Activated CD4-positive, alpha-beta memory T cell treated with anti-CD3 and anti-CD28 coated beads for 36 hours (primary cell): ENCODE results near the gene MDFIC. TPM values are rescaled to one million over a fixed set of nuclear protein-coding genes. Genes with fewer than 3 reads are reported as not detected.

ENCODE experiments used
- CTCF ChIA-PET: fragments of 350-600 bp; sonication (Branson Sonifier 250); formaldehyde crosslinking; loops from one replicate; lab custom pipeline; 2021; ENCODE audit warnings: antibody characterized with exemption, inconsistent platforms; lab: Charles Lee
- POLR2A ChIA-PET: fragments of 350-600 bp; sonication (Branson Sonifier 250); formaldehyde crosslinking; loops from one replicate; lab custom pipeline; 2021; ENCODE audit warnings: antibody characterized with exemption; lab: Charles Lee
- DNase-seq: peaks from one replicate; pipeline ENCODE4 v3.0.0-alpha.2; 2020
- H3K27ac Mint-ChIP-seq: one replicate; pipeline ENCODE4 v1.8.0; 2021; ENCODE audit warnings: mixed read lengths
- H3K27me3 Mint-ChIP-seq: one replicate; pipeline ENCODE4 v1.8.0; 2021; ENCODE audit warnings: mixed read lengths
- H3K36me3 Mint-ChIP-seq: one replicate; pipeline ENCODE4 v1.8.0; 2021; ENCODE audit warnings: mixed read lengths
- H3K4me1 Mint-ChIP-seq: one replicate; pipeline ENCODE4 v1.8.0; 2021; ENCODE audit warnings: low read depth, mixed read lengths
- H3K4me3 Mint-ChIP-seq: one replicate; pipeline ENCODE4 v1.8.0; 2021; ENCODE audit warnings: mild to moderate bottlenecking, mixed read lengths
- H3K9me3 Mint-ChIP-seq: one replicate; pipeline ENCODE4 v1.8.0; 2021; ENCODE audit warnings: mixed read lengths
- intact Hi-C: fragments of 100-400 bp; cut with micrococcal nuclease; formaldehyde crosslinking; loops from one replicate; pipeline ENCODE4 v1.15.1; 2023
- total RNA-seq, 2 experiments: library from RNA; stranded (reverse); gene quantifications; one replicate each; pipeline ENCODE4 v1.2.3, GENCODE V29; 2021

Gene MDFIC
- total RNA-seq, 2 experiments from 2014 or later = 78.0 to 82.3 TPM

DNA sequence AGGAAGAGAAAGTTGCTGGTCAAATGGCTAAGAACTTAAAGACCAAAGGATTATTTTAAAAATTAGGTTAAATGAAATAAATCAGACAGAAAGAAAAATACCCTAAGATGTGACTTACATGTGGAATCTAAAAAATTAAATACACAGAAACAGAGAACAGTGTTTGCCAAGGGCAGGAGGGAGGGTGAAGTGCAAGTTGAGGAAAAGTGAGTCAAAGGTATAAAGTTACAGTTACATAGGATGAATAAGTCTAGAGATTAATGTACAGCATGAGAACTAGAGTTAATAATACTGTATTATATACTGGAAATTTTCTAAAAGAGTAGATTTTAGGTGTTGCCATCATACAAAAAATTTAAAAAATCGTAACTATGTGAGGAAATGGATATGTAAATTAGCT, 146.3 kb downstream of the MDFIC start:
- peaks cover 6% of the 10 kb centered on the region for H3K4me1 Mint-ChIP-seq
- no peak overlapping the region for H3K27ac Mint-ChIP-seq
- H3K9me3 Mint-ChIP-seq = no peaks in the 10 kb centered on the region
- intact Hi-C loops = no loop called here
- H3K4me3 Mint-ChIP-seq = no peak overlapping the region
- no peaks in the 10 kb centered on the region for H3K27me3 Mint-ChIP-seq
- no peaks in the 10 kb centered on the region for H3K36me3 Mint-ChIP-seq
- no peak for DNase-seq
- ChIA-PET POLR2A (no interaction called here), CTCF (interaction anchor here (0.5 kb wide), 1 partner anchor 196 kb away, joined by 3 read pairs; no protein-coding TSS in a partner anchor)
